Coronary artery (tissue), 2 donors: Measurements from ENCODE around the gene CDKN1A.
A peak's percentile ranks its signal among the peaks of the same experiment; 100 is the strongest.

Source experiments
- DNase-seq: peaks from one replicate; pipeline ENCODE4 v3.0.0-alpha.2; 2017; ENCODE audit warnings: low spot score
- H3K27ac ChIP-seq, 2 donors: fragments of 200-600 bp; sonication (generic); one replicate each; pipeline ENCODE4 v1.5.1; 2016 to 2019
- H3K4me3 ChIP-seq: fragments of 200-600 bp; sonication (generic); 2 replicates; pipeline ENCODE4 v1.5.1; 2016; ENCODE audit warnings: mild to moderate bottlenecking, moderate library complexity
- CTCF ChIP-seq: fragments of 200-600 bp; sonication (generic); IDR thresholded peaks from one replicate; pipeline ENCODE4 v1.5.1; 2019; ENCODE audit warnings: antibody characterized with exemption

The CDKN1A gene

GRCh38 chr6:36698871-36699271 lies 20.4 kb downstream of the CDKN1A start:
- Histone ChIP-seq H3K27ac (no peak overlapping the region), H3K4me3 (no peak overlapping the region)
- no peak for TF ChIP-seq CTCF
- peak; percentile 59 for DNase-seq

GRCh38 chr6:36699348-36699747 lies 20.8 kb downstream of the CDKN1A start:
- Histone ChIP-seq H3K4me3 (no peak overlapping the region), H3K27ac (no peak overlapping the region)
- DNase-seq: peak; percentile 49
- no peak for TF ChIP-seq CTCF

GRCh38 chr6:36700071-36700812 lies 21.7 kb downstream of the CDKN1A start:
- DNase-seq: peak; percentile 14
- TF ChIP-seq CTCF: no peak
- Histone ChIP-seq H3K4me3 (no peak overlapping the region), H3K27ac (no peak overlapping the region)

GRCh38 chr6:36700831-36701230 lies 22.3 kb downstream of the CDKN1A start:
- Histone ChIP-seq H3K4me3 (no peak overlapping the region), H3K27ac (no peak overlapping the region)
- no peak for TF ChIP-seq CTCF
- DNase-seq: no peak

- TF ChIP-seq CTCF: no peak
- DNase-seq: no peak
- Histone ChIP-seq H3K27ac (no peak overlapping the region), H3K4me3 (no peak overlapping the region)
These were observed 23.0 kb downstream of the CDKN1A start for GRCh38 chr6:36701401-36701991.

- no peak overlapping the region for H3K4me3 ChIP-seq
- no peak for DNase-seq
- no peak overlapping the region for H3K27ac ChIP-seq
- TF ChIP-seq CTCF: no peak
These were observed 24.1 kb downstream of the CDKN1A start for GRCh38 chr6:36702656-36703055.

GRCh38 chr6:36703081-36703606 lies 24.6 kb downstream of the CDKN1A start:
- no peak for TF ChIP-seq CTCF
- Histone ChIP-seq H3K27ac (no peak overlapping the region), H3K4me3 (no peak overlapping the region)
- DNase-seq: no peak
